H1 (cell line): ENCODE data around the gene OSMR. TPM values are rescaled to one million over a fixed set of nuclear protein-coding genes. Genes with fewer than 3 reads are reported as not detected.

Source experiments
- CTCF ChIA-PET: fragments of 300-600 bp; sonication (Branson Sonifier 250); formaldehyde crosslinking; loops from one replicate; lab custom pipeline; 2021; ENCODE audit not compliant: partially characterized antibody; lab: Charles Lee
- POLR2A ChIA-PET: fragments of 300-600 bp; sonication (Branson Sonifier 250); formaldehyde crosslinking; loops from one replicate; lab custom pipeline; 2021; ENCODE audit warnings: inconsistent platforms; ENCODE audit not compliant: partially characterized antibody; lab: Charles Lee
- DNase-seq, 2 experiments: peaks; one replicate each; pipeline versions ENCODE4 v3.0.0 to v3.0.0-alpha.2; 2010 to 2022; ENCODE audit warnings: low spot score in 2 of 2, low read depth in 1 of 2, mixed read lengths in 1 of 2
- FAIRE-seq: peaks from 2 replicates; lab custom pipeline; 2011; peaks lifted over from hg19 to GRCh38; lab: Jason Lieb, UNC
- H2AFZ ChIP-seq: 2 replicates; pipeline ENCODE4 v1.8.1; 2012; ENCODE audit warnings: low read length, inconsistent platforms
- H2AK5ac ChIP-seq: 2 replicates; pipeline ENCODE4 v1.6.1; 2013; ENCODE audit warnings: low read depth, low read length
- H2BK120ac ChIP-seq: replicated peaks from 2 replicates; pipeline ENCODE3; 2013; ENCODE audit warnings: low read depth, low read length, inconsistent platforms
- H2BK12ac ChIP-seq: 2 replicates; pipeline ENCODE4 v1.6.1; 2013; ENCODE audit warnings: low read depth, low read length
- H2BK15ac ChIP-seq: 2 replicates; pipeline ENCODE4 v1.6.1; 2013; ENCODE audit warnings: low read length
- H2BK20ac ChIP-seq: 2 replicates; pipeline ENCODE4 v1.6.1; 2013; ENCODE audit warnings: low read length
- H2BK5ac ChIP-seq: 2 replicates; pipeline ENCODE4 v1.6.1; 2013; ENCODE audit warnings: low read depth, low read length
- H3K14ac ChIP-seq: 2 replicates; pipeline ENCODE4 v1.6.1; 2013; ENCODE audit warnings: inconsistent platforms; ENCODE audit not compliant: insufficient read length
- H3K18ac ChIP-seq: 2 replicates; pipeline ENCODE4 v1.6.1; 2013; ENCODE audit warnings: low read length; ENCODE audit errors: extremely low read depth
- H3K23ac ChIP-seq: 2 replicates; pipeline ENCODE4 v1.6.1; 2013; ENCODE audit warnings: inconsistent platforms; ENCODE audit not compliant: insufficient read length
- H3K23me2 ChIP-seq: 2 replicates; pipeline ENCODE4 v1.6.1; 2013; ENCODE audit warnings: low read depth, low read length
- H3K27ac ChIP-seq: 2 replicates; pipeline ENCODE4 v1.6.1; 2011; ENCODE audit warnings: low read depth, low read length, inconsistent platforms
- H3K27me3 ChIP-seq, 4 experiments: replicated peaks in 1 of 4; 1 replicate in 1 of 4; 2 replicates in 3 of 4; pipeline versions ENCODE4 v1.6.1 to v1.8.1; 2011 to 2013; ENCODE audit warnings: low read length in 3 of 4, mild to moderate bottlenecking in 3 of 4, inconsistent platforms in 2 of 4, mixed read lengths in 2 of 4, moderate library complexity in 1 of 4; ENCODE audit not compliant: control insufficient read depth in 3 of 4, insufficient read depth in 3 of 4; ENCODE audit errors: extremely low read depth in 1 of 4
- H3K36me3 ChIP-seq, 4 experiments: 2 replicates each; pipeline versions ENCODE4 v1.6.1 to v1.8.1; 2011 to 2013; ENCODE audit warnings: mild to moderate bottlenecking in 4 of 4, low read length in 3 of 4, moderate library complexity in 2 of 4, control low read depth in 1 of 4, inconsistent platforms in 1 of 4; ENCODE audit not compliant: insufficient read depth in 4 of 4, control insufficient read depth in 2 of 4
- H3K4ac ChIP-seq: replicated peaks from 2 replicates; pipeline ENCODE3; 2013; ENCODE audit warnings: low read length, low read depth, mixed read lengths, inconsistent platforms; ENCODE audit not compliant: insufficient read length
- H3K4me1 ChIP-seq, 4 experiments: replicated peaks in 1 of 4; 1 replicate in 1 of 4; 2 replicates in 3 of 4; pipeline versions ENCODE4 v1.6.1 to v1.8.1; 2011 to 2013; ENCODE audit warnings: low read length in 3 of 4, inconsistent platforms in 2 of 4, mixed read lengths in 1 of 4; ENCODE audit not compliant: insufficient read depth in 4 of 4, control insufficient read depth in 3 of 4
- H3K4me2 ChIP-seq, 2 experiments: 2 replicates each; pipeline versions ENCODE4 v1.6.1 to v1.8.1; 2011 to 2013; ENCODE audit warnings: low read depth in 2 of 2, low read length in 2 of 2, control low read depth in 1 of 2, inconsistent platforms in 1 of 2, mild to moderate bottlenecking in 1 of 2; ENCODE audit not compliant: insufficient read depth in 1 of 2
- H3K4me3 ChIP-seq, 4 experiments: fragments of 200-600, 300-600 bp in 1 of 4; sonication (generic), shearing (Covaris generic), sonication (Bioruptor Twin) in 1 of 4; 2 replicates each; pipeline versions ENCODE4 v1.5.1 to v1.8.1; 2011 to 2016; ENCODE audit warnings: low read length in 4 of 4, low read depth in 3 of 4, control low read depth in 2 of 4, inconsistent platforms in 2 of 4, mild to moderate bottlenecking in 2 of 4, mixed read lengths in 1 of 4, moderate library complexity in 1 of 4; ENCODE audit not compliant: insufficient read depth in 2 of 4; ENCODE audit errors: extremely low read depth in 1 of 4
- H3K56ac ChIP-seq: replicated peaks from 2 replicates; pipeline ENCODE3; 2013; ENCODE audit warnings: low read depth, mild to moderate bottlenecking, mixed read lengths, low read length, inconsistent platforms; ENCODE audit not compliant: insufficient read length
- H3K79me1 ChIP-seq: 2 replicates; pipeline ENCODE4 v1.6.1; 2013; ENCODE audit warnings: low read depth, low read length, control low read depth
- H3K79me2 ChIP-seq, 2 experiments: 2 replicates each; pipeline versions ENCODE4 v1.6.1 to v1.8.1; 2012 to 2013; ENCODE audit warnings: low read length in 2 of 2, mild to moderate bottlenecking in 2 of 2, inconsistent platforms in 1 of 2; ENCODE audit not compliant: insufficient read depth in 2 of 2, control insufficient read depth in 1 of 2
- H3K9ac ChIP-seq, 4 experiments: replicated peaks in 1 of 4; 1 replicate in 1 of 4; 2 replicates in 3 of 4; pipeline versions ENCODE4 v1.6.1 to v1.8.1; 2011 to 2013; ENCODE audit warnings: low read depth in 3 of 4, low read length in 3 of 4, control low read depth in 2 of 4, mild to moderate bottlenecking in 2 of 4, moderate library complexity in 2 of 4, inconsistent platforms in 1 of 4; ENCODE audit errors: extremely low read depth in 1 of 4
- H3K9me3 ChIP-seq, 2 experiments: 2 replicates each; pipeline versions ENCODE4 v1.6.1 to v1.8.1; 2012 to 2013; ENCODE audit warnings: mild to moderate bottlenecking in 2 of 2, moderate library complexity in 2 of 2, control low read depth in 1 of 2, inconsistent platforms in 1 of 2, low read depth in 1 of 2, low read length in 1 of 2, mixed read lengths in 1 of 2; ENCODE audit not compliant: insufficient read depth in 2 of 2
- H4K20me1 ChIP-seq, 2 experiments: replicated peaks in 1 of 2; 2 replicates each; pipeline versions ENCODE3 to v1.8.1; 2011 to 2013; ENCODE audit warnings: inconsistent platforms in 2 of 2, low read length in 2 of 2, mild to moderate bottlenecking in 1 of 2; ENCODE audit not compliant: insufficient read depth in 2 of 2, control insufficient read depth in 1 of 2
- H4K5ac ChIP-seq: 2 replicates; pipeline ENCODE4 v1.6.1; 2013; ENCODE audit warnings: low read length, low read depth, mixed read lengths, inconsistent platforms; ENCODE audit not compliant: insufficient read length
- H4K8ac ChIP-seq: 2 replicates; pipeline ENCODE4 v1.8.0; 2013; ENCODE audit warnings: mild to moderate bottlenecking, moderate library complexity, low read length, inconsistent platforms; ENCODE audit not compliant: insufficient read depth; ENCODE audit errors: extremely low read depth
- H4K91ac ChIP-seq: replicated peaks from 2 replicates; pipeline ENCODE3; 2013; ENCODE audit warnings: low read length, mixed read lengths, inconsistent platforms; ENCODE audit not compliant: insufficient read length
- CHD2 ChIP-seq: IDR thresholded peaks from 2 replicates; pipeline ENCODE4 v1.6.1; 2012; ENCODE audit warnings: low read length, improper control_type of control experiment
- JUND ChIP-seq: IDR thresholded peaks from 2 replicates; pipeline ENCODE4 v1.6.1; 2011; ENCODE audit warnings: mild to moderate bottlenecking, improper control_type of control experiment, low read length
- KDM1A ChIP-seq: fragments of 200-600, 300-600 bp; sonication (generic); IDR thresholded peaks from 2 replicates; pipeline ENCODE4 v1.7.1; 2016; ENCODE audit warnings: mild to moderate bottlenecking, low read length, borderline replicate concordance
- KDM5A ChIP-seq: fragments of 200-600 bp; IDR thresholded peaks from 2 replicates; pipeline ENCODE4 v1.7.1; 2012; ENCODE audit warnings: mild to moderate bottlenecking, low read length, inconsistent platforms, mixed read lengths
- WGBS, 2 experiments: shearing (Covaris generic) in 1 of 2; methylation state at CpG; one replicate each; pipeline versions ENCODE4 v1.1.6 to v1.1.7; 2013 to 2015; ENCODE audit warnings: low lambda C conversion rate in 2 of 2, mixed read lengths in 2 of 2, inconsistent platforms in 1 of 2, low coverage in 1 of 2, missing lambda C conversion rate in 1 of 2; ENCODE audit not compliant: insufficient replicate concordance in 2 of 2, insufficient coverage in 1 of 2, insufficient read length in 1 of 2; ENCODE audit errors: extremely low coverage in 1 of 2, missing lambda C conversion rate in 1 of 2; 5-methylcytosine and 5-hydroxymethylcytosine counted together
- polyA plus RNA-seq, 7 experiments: library from polyadenylated mRNA; depleted of rRNA in 3 of 7; stranded (reverse) in 5 of 7; unstranded in 2 of 7; fragments of >200 nt in 5 of 7; fragments of 200-250 nt in 2 of 7; gene quantifications; 1 replicate in 5 of 7; 2 replicates in 1 of 7; 4 replicates in 1 of 7; pipeline versions ENCODE4 v1.2.1 to v1.2.3, GENCODE V29; 2011 to 2013; ENCODE audit warnings: missing spikeins in 2 of 7, mixed read lengths in 2 of 7
- total RNA-seq: library from RNA; stranded (reverse); fragmentation: NEBNext Ultra II Directional; extraction: Animal tissue kit (Norgen Biotek cat#: 25700); gene quantifications from 2 replicates; pipeline ENCODE4 v1.2.1, GENCODE V29; 2021
- TF ChIP-seq, protein P1 (sequence below): IDR thresholded peaks from 2 replicates; pipeline ENCODE4 v1.6.1; 2011; ENCODE audit warnings: low read length, improper control_type of control experiment

The OSMR gene
- total and polyA plus RNA-seq, 2 of the 8 experiments (the other 6 are each of a cell fraction or from before 2014, with no cell fraction given), result 2.3 to 2.6 TPM

DNA sequence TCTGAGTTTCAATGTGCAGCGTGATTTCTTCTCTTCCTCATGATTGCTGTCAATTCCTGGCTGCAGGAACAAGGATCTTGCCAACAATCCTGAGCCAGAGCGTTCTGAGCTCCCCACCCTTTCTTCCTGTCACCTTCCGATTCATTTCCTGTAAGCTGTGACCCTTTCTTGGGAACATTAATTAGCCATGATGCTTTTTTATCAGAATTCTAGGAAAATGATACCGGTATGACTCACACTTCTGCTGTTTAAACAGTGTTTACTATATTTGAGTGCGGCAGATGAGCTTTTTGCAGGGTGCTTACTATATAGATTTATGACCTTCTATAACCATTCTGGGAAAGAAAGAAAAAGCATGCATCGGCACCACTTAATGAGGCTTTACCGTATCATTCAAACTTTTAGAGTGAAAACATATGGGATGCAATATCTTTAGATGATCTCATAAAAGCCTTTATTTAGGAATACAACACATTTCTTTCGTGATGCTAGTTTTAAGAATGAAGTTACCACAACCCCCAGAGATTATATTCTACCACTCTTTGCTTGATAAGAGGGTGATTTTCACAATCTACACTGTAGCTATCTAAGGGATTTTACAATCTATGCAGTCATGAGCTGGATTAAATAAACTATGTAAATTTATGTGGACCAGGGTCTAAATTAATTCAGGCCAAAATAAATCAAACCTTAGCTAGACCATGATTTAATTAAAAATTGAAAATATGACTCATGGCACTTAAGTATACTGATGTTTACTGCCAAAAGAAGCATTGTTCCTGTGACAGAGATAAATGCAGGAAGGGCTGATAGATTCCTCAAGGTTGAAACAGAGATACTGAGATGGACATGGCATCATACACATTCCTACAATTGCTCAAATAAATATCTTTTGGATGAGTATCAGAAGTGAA, 38.0 kb upstream of the OSMR start:
- 77% methylated on average over 8 of the region's 8 CpGs; no CpG with 5 or more reads in 1 of the 2 experiments for WGBS, 2 experiments
- POLR2A ChIA-PET, result no interaction called here

More for the DNA sequence above, 38.0 kb upstream of the OSMR start:
- Histone ChIP-seq H3K79me2 (no peaks in the 10 kb centered on the region), H2BK12ac (no peak overlapping the region), H3K14ac (no peak overlapping the region), H3K36me3 (no peaks in the 10 kb centered on the region), H3K23ac (no peak overlapping the region), H3K27me3 (peaks cover 0 to 3% (median 0%) of the 10 kb centered on the region in 4 experiments; a peak in 2 of 7 replicates), H4K5ac (no peak overlapping the region), H3K4me1 (peaks cover 0 to 3% (median 0%) of the 10 kb centered on the region in 4 experiments; a peak in 2 of 7 replicates), H3K27ac (no peak overlapping the region), H3K18ac (no peak overlapping the region), H3K4me2 (no peak overlapping the region), H3K4ac (no peak overlapping the region), H4K91ac (no peak overlapping the region), H2BK5ac (no peak overlapping the region), H2AK5ac (no peak overlapping the region), H4K8ac (no peak overlapping the region), H2BK20ac (no peak overlapping the region), H4K20me1 (no peaks in the 10 kb centered on the region), H2BK15ac (no peak overlapping the region), H3K9me3 (no peaks in the 10 kb centered on the region), H2AFZ (no peak overlapping the region), H3K56ac (no peak overlapping the region), H2BK120ac (no peak overlapping the region), H3K79me1 (no peaks in the 10 kb centered on the region), H3K9ac (no peak overlapping the region), H3K4me3 (no peak overlapping the region), H3K23me2 (no peaks in the 10 kb centered on the region)
- CTCF ChIA-PET, result interaction anchor here (0.6 to 7.8 kb wide), 16 partner anchors 8 to 1068 kb away, joined by 3 to 73 read pairs (median 7); no protein-coding TSS in a partner anchor
- DNase-seq (no peak), FAIRE-seq (no peak)
- TF ChIP-seq, protein P1, sequence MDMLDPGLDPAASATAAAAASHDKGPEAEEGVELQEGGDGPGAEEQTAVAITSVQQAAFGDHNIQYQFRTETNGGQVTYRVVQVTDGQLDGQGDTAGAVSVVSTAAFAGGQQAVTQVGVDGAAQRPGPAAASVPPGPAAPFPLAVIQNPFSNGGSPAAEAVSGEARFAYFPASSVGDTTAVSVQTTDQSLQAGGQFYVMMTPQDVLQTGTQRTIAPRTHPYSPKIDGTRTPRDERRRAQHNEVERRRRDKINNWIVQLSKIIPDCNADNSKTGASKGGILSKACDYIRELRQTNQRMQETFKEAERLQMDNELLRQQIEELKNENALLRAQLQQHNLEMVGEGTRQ, result no peak
- TF ChIP-seq CHD2, result no peak
- no peak for TF ChIP-seq JUND
- no peak for TF ChIP-seq KDM1A
- TF ChIP-seq KDM5A, result no peak
